ENCODE results near the gene DNAH8.
A peak's percentile ranks its signal among the peaks of the same experiment; 100 is the strongest.
"Not testable (repeated sequence)": the region's sequence is repeated elsewhere in the genome, so short reads cannot be mapped to it uniquely, and the experiment has no call there.

DNAH8 gene

DNA sequence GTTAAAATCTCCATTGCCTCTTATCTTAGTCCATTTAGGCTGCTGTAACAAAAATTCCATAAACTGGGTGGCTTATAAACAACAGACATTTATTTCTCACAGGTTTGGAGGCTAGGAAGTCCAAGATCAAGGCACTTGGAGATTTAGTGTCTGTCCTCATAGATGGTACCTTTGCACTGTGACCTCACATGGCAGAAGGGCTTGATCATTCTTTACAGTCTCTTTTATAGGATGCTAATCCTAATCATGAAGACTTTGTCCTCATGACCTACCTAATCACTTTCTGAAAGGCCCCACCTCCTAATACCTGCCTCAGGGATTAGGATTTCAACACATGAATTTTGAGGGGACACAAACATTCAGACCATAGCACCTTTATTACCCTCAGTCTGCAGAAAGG, 18.8 kb upstream of the DNAH8 start:
- TF ChIP-seq, protein P1, sequence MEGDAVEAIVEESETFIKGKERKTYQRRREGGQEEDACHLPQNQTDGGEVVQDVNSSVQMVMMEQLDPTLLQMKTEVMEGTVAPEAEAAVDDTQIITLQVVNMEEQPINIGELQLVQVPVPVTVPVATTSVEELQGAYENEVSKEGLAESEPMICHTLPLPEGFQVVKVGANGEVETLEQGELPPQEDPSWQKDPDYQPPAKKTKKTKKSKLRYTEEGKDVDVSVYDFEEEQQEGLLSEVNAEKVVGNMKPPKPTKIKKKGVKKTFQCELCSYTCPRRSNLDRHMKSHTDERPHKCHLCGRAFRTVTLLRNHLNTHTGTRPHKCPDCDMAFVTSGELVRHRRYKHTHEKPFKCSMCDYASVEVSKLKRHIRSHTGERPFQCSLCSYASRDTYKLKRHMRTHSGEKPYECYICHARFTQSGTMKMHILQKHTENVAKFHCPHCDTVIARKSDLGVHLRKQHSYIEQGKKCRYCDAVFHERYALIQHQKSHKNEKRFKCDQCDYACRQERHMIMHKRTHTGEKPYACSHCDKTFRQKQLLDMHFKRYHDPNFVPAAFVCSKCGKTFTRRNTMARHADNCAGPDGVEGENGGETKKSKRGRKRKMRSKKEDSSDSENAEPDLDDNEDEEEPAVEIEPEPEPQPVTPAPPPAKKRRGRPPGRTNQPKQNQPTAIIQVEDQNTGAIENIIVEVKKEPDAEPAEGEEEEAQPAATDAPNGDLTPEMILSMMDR (IDR thresholded peaks at IDR 0.05; ENCODE audit: insufficient read depth, low read length, missing control alignments) = no peak
- POLR2A ChIA-PET = no interaction called here
- CTCF ChIA-PET = interaction anchor here (0.9 kb wide), 1 partner anchor 11 kb away, joined by 3 read pairs; no protein-coding TSS in a partner anchor
- DNase-seq (ENCODE audit: low read depth, low spot score) = no peak
- H3K4me3 ChIP-seq (ENCODE audit: low read depth, low read length) = no peak overlapping the region

DNA sequence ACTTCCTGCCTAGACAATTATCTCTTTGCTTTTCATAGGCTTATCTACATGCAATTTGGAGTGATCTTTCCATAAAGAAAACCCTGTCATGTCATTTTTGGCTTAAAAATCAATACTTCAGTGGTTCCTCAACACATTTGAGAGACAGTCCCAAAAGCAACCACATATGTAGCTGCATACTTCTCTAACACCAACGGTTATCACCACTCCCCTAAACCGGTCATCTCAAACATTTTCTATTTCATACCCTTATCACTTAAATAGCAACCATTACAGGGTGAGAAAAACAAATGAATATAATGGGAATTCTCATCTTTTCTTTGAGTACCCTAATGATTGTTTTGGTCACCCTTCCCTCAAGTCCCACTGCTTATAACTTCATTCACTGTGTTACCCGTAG, 17.3 kb upstream of the DNAH8 start:
- POLR2A ChIA-PET = no interaction called here
- no peak for DNase-seq (ENCODE audit: low read depth, low spot score)
- CTCF ChIA-PET = no interaction called here
- TF ChIP-seq, protein P1 (IDR thresholded peaks at IDR 0.05; ENCODE audit: insufficient read depth, low read length, missing control alignments) = no peak
- no peak overlapping the region for H3K4me3 ChIP-seq (ENCODE audit: low read depth, low read length)

DNA sequence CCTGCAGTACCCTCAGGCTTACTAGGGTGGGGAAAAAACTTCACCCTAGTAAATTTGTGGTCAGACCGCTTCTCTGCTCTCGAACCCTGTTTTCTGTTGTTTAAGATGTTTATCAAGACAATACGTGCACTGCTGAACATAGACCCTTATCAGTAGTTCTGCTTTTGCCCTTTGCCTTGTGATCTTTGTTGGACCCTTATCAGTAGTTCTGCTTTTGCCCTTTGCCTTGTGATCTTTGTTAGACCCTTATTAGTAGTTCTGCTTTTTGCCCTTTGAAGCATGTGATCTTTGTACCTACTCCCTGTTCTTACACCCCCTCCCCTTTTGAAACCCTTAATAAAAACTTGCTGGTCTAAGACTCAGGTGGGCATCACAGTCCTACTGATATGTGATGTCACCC, 15.4 kb upstream of the DNAH8 start:
- H3K4me3 ChIP-seq (ENCODE audit: low read depth, low read length); CTCF ChIA-PET; POLR2A ChIA-PET; DNase-seq (ENCODE audit: low read depth, low spot score): not testable (repeated sequence)

DNA sequence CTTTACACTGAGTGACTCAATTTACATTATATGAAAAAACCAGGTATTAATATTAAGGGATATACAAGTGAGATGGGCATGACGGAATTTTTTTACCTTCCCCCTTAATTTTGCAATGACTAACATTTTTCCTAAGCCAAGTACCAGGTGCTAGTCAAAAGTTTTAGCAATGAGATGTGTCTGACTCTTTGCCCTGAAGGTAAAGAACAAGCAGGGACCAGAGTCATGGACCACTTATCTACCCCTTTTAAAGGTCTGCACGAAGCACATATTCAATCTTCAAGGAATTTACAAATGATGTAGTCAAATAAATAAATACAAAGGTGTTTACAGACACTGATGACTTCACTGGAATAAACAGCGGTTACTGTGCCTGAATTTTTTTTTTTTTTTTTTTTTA, 13.6 kb upstream of the DNAH8 start:
- ChIA-PET CTCF (no interaction called here), POLR2A (interaction anchor here (0.7 kb wide), 1 partner anchor 960 kb away, joined by 4 read pairs; no protein-coding TSS in a partner anchor)
- TF ChIP-seq, protein P1 (IDR thresholded peaks at IDR 0.05; ENCODE audit: insufficient read depth, low read length, missing control alignments) = no peak
- H3K4me3 ChIP-seq (ENCODE audit: low read depth, low read length) = no peak overlapping the region
- DNase-seq (ENCODE audit: low read depth, low spot score) = no peak

DNA sequence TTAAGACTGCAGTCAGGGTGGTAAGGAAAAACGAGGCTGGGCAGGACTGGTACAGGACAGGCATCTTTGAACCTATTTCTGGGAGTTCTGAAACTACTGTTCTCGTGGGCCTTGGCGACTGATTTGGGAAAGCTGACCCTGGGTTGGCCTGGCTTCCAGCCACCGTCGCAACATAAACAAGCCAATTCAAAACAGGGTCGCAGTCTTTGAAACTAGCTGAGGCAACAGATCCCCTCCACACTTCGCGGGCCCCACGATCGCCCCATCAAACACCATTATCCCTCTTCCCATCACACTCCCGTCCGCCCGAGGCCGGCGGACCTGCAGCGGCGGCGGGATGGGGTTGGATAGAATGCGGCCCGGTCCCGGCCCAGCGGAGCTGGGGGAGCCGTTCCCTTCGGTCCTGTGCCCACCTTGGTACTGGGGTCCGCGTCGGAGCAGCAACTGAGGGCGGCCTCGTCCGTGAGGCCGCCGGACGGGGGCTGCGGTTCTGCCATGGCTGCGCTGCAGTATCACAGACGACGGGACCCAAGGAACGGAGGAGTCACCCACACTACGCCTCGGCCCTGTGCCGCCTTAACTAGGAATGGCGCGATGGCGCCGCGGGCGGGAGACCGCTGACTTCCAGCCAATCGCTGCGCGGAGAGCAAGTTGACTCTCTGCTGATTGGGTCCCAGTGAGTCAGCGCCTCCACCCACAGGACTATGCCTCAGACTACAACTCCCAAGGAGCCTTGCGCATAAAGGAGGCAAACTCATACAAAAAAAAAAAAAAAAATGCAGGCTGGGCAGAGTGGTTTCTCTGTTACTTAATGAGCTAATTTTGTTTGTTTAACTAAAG, 12.3 kb upstream of the DNAH8 start, which contains the start of gene GLO1:
TSS of gene GLO1 (minus strand) at position 588 of the 840 bp plus-strand sequence. CDS start at position 497, 91 bp downstream.
- POLR2A ChIA-PET = interaction anchor here (0.5 to 1.1 kb wide), 6 partner anchors 10 to 305 kb away, joined by 3 to 7 read pairs (median 4); no protein-coding TSS in a partner anchor
- DNase-seq (ENCODE audit: low read depth, low spot score) = peak; percentile 93
- peak within 1 kb of the TSS; percentile 80 for H3K4me3 ChIP-seq (ENCODE audit: low read depth, low read length)
- CTCF ChIA-PET = no interaction called here
- TF ChIP-seq, protein P1 (IDR thresholded peaks at IDR 0.05; ENCODE audit: insufficient read depth, low read length, missing control alignments) = no peak

DNA sequence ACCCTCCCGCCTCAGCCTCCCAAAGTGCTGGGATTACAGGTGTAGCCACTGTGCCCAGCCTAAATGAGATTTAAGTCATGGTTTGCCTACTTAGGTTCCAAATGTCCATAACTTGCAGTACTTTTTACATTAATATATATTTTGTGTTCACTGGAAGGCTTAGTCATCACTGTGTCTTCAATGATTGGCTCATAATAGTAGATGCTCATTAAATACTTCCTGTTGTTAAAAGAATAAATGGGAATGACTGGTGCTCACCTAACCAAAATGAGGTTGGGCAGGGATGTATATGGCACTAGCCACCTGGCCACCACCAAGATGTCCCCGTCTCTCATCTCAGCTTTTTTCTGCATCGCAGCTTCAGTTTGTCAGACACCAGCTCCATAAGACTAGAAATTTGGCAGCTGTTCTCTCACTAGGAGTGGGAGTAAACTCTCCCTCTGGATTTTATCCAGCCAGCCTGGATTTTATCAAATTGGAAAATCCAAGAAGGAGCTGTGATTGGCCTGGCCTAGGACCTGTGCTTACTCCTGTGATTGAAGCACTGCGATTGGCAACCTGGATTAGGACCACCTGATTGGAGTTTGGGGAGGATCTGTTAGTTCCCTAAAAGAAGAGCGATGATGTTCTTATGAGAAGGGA, 11.0 kb upstream of the DNAH8 start:
- TF ChIP-seq, protein P1 (IDR thresholded peaks at IDR 0.05; ENCODE audit: insufficient read depth, low read length, missing control alignments) = no peak
- H3K4me3 ChIP-seq (ENCODE audit: low read depth, low read length) = no peak overlapping the region
- ChIA-PET CTCF (no interaction called here), POLR2A (no interaction called here)
- DNase-seq (ENCODE audit: low read depth, low spot score) = no peak

Data from AG04449 (cell line).